AG09309 (cell line): ENCODE results near the gene KLHL11.

Experiments used
- DNase-seq: peaks from one replicate; pipeline ENCODE4 v3.0.0-alpha.2; 2010; ENCODE audit warnings: low read depth
- H3K4me3 ChIP-seq: 2 replicates; pipeline ENCODE4 v1.5.1; 2011; ENCODE audit warnings: mild to moderate bottlenecking, low read depth, low read length, moderate library complexity; ENCODE audit not compliant: control insufficient read depth
- TF ChIP-seq, protein P1 (sequence below): IDR thresholded peaks from 2 replicates; pipeline ENCODE4 v1.5.1; 2011; ENCODE audit warnings: mild to moderate bottlenecking, low read depth, low read length, inconsistent platforms; ENCODE audit not compliant: insufficient read depth, control insufficient read depth; ENCODE audit errors: missing control alignments

KLHL11 gene, protein sequence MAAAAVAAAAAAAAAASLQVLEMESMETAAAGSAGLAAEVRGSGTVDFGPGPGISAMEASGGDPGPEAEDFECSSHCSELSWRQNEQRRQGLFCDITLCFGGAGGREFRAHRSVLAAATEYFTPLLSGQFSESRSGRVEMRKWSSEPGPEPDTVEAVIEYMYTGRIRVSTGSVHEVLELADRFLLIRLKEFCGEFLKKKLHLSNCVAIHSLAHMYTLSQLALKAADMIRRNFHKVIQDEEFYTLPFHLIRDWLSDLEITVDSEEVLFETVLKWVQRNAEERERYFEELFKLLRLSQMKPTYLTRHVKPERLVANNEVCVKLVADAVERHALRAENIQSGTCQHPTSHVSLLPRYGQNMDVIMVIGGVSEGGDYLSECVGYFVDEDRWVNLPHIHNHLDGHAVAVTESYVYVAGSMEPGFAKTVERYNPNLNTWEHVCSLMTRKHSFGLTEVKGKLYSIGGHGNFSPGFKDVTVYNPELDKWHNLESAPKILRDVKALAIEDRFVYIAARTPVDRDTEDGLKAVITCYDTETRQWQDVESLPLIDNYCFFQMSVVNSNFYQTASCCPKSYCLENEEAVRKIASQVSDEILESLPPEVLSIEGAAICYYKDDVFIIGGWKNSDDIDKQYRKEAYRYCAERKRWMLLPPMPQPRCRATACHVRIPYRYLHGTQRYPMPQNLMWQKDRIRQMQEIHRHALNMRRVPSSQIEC

DNA sequence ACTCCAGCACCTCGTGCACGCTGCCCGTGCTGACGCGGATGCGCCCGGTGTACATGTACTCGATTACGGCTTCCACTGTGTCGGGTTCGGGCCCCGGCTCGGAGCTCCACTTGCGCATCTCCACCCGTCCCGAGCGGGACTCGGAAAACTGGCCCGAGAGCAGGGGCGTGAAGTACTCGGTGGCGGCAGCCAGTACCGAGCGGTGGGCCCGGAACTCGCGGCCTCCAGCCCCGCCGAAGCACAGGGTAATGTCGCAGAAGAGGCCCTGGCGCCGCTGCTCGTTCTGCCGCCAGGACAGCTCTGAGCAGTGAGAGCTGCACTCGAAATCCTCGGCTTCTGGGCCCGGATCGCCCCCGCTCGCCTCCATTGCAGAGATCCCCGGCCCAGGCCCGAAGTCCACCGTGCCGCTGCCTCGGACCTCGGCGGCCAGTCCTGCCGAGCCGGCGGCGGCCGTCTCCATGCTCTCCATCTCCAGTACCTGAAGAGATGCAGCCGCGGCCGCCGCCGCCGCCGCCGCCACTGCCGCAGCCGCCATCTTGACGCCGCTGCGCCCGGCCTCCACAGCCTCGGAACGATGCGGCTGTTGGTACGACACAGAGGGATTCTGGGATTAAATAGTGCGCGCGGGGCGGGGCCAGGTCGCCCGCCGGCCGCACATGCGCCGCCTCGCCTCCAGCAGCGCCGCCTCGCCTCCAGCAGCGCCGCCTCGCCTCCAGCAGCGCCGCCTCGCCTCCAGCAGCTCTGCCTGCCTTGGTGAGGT lies at the start of gene KLHL11:
Gene KLHL11, minus strand, starts transcription at position 588 of the 760 bp plus-strand sequence. Its CDS starts 53 bp downstream, at position 535.
- peak within 1 kb of the TSS; percentile 83 for H3K4me3 ChIP-seq
- peak; percentile 35 for DNase-seq
- TF ChIP-seq, protein P1, sequence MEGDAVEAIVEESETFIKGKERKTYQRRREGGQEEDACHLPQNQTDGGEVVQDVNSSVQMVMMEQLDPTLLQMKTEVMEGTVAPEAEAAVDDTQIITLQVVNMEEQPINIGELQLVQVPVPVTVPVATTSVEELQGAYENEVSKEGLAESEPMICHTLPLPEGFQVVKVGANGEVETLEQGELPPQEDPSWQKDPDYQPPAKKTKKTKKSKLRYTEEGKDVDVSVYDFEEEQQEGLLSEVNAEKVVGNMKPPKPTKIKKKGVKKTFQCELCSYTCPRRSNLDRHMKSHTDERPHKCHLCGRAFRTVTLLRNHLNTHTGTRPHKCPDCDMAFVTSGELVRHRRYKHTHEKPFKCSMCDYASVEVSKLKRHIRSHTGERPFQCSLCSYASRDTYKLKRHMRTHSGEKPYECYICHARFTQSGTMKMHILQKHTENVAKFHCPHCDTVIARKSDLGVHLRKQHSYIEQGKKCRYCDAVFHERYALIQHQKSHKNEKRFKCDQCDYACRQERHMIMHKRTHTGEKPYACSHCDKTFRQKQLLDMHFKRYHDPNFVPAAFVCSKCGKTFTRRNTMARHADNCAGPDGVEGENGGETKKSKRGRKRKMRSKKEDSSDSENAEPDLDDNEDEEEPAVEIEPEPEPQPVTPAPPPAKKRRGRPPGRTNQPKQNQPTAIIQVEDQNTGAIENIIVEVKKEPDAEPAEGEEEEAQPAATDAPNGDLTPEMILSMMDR: peak; percentile 5

DNA sequence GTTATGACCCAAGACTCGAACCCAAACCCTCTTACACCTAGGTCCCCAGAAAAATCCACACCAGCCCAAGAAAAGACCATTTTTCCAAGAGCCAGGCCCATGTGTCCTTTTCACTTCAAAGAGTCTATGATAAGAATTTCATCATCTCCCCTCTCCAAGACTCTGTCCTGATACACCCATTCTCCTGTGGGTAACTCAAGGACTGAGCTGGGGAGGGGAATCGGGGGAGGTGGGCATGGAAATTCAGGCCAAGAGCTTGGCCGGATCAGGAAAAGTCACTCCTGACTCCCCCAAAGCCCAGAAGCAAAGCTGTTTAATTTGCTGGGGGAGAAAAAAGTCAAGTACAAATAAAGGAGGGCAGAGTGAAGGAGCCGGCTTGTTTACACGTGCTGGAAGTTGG lies 49.8 kb upstream of the KLHL11 start:
- no peak for DNase-seq
- no peak overlapping the region for H3K4me3 ChIP-seq
- TF ChIP-seq, protein P1: no peak

DNA sequence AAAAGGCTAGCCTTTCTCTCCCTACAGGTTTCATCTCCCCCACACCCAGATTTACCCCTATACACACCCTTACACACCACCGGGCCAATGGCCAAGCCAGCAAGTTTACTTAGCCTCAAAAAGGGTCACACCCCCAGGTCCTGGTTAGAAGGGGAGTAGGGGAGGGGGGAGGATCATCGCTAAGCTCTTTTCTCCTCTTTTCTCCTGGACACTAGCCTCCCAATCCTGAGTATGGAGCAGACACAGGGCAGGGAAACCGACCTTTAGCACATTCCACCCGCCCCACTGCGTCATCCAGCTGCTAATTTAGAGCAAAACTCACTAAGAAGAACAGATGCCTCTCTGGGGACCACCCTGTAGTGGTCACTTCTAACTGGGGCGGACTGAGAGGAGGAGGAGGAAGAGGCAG lies 49.1 kb upstream of the KLHL11 start:
- DNase-seq: no peak
- TF ChIP-seq, protein P1: no peak
- no peak overlapping the region for H3K4me3 ChIP-seq

DNA sequence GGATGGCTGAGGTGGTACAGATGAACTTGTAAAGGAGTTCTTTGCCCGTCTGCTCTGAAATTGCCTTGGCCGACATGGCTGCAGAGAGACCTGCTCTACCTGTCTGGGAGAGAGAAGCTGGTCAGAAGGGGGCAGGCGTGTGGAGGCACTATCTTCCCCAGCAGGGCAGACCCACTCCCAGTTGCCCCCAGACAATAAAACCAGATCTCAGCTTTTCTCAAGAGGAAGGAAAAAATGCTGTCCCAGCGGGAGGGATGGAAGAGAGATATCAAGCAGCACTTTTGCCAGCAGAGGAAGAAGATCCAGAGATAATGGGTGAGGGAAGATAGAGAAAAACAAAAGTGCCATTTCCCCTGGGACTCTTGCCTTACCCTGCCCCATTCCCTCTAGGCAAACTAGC lies 48.6 kb upstream of the KLHL11 start:
- TF ChIP-seq, protein P1: no peak
- no peak overlapping the region for H3K4me3 ChIP-seq
- DNase-seq: no peak

DNA sequence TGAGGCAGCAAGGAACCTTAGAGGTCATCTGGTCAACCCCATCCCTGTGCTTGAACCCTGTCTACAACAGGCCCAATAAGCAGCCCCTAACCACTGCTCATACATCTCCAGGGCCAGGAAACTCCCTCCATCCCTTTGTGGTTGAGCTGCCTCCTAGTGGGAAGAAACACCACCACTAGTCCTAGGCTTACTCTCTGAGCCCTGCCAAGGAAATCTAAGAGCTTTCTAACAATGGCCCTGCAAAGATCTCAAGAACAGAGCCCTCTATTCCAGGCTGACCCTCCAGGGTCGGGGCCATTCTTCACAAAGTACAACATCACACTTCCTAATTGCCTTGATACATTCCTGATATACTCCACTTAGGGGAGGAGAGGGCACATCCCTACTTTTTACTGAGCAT lies 47.7 kb upstream of the KLHL11 start:
- H3K4me3 ChIP-seq: no peak overlapping the region
- TF ChIP-seq, protein P1: peak; percentile 16

DNA sequence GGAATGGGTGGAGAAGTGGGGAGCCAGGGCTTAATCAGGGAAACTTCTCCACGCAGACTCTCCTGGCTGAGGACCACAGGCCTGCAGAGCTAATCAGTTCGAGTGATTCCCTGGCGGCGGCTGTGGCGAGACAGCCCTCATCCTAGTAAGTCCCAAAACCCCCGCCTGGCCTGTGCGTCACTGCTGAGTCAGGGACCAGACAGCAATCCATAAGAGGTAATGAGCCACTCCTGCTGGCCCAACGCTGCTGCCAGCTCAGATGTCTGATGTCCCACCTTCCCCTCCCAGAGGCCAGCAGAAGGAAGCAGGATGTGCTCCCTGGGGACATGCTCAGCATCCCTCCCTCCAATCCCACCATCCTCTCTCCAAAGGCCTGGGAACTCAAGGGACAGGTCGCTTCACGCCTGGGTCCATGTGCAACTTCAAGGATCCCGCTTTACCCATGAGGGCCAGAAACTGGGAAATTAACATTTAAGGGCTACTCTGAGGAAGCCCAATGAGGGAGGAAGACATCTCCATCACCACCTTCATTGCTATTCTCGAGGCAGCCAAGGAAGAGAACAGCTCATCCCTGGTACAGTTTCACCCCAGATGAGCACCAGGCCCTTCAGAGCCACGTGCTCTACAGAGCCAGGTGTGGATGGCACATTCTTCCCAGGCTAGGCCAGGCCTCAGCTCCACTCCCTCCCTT lies 45.6 kb upstream of the KLHL11 start:
- no peak overlapping the region for H3K4me3 ChIP-seq
- TF ChIP-seq, protein P1: no peak
- DNase-seq: peak; percentile 88

More for the DNA sequence above, 47.7 kb upstream of the KLHL11 start:
- DNase-seq: no peak
